Measurements from ENCODE around the gene NIPAL4. TPM values are rescaled to one million over a fixed set of nuclear protein-coding genes. Genes with fewer than 3 reads are reported as not detected.

The NIPAL4 gene
- total RNA-seq, 4 donors from 2014 or later, result 13.2 to 33.7 (median 17.8) TPM

DNA sequence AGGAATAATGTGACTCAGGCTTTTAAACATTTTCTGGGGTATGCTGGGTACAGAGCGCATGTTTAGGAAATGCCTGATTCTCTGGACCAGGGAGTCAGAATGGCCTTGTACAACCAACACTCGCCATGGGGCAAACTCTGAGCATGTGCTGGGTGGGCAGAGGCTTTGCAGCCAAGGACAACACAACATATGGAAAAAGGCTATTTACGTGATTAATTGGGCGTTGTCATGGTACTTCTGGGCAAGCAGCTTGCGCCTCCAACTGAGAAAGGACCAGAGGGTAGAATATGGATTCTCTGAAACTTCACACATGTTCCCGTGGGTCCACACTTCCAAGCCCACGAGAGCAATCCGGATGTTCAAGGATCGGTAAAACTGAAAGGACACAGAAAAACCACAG, 49.1 kb downstream of the NIPAL4 start:
- no peaks in the 10 kb centered on the region for H3K27me3 ChIP-seq
- peaks cover 23 to 52% (median 25%) of the 10 kb centered on the region in 3 donors for H3K4me1 ChIP-seq
- no peak for DNase-seq
- TF ChIP-seq, protein P1, sequence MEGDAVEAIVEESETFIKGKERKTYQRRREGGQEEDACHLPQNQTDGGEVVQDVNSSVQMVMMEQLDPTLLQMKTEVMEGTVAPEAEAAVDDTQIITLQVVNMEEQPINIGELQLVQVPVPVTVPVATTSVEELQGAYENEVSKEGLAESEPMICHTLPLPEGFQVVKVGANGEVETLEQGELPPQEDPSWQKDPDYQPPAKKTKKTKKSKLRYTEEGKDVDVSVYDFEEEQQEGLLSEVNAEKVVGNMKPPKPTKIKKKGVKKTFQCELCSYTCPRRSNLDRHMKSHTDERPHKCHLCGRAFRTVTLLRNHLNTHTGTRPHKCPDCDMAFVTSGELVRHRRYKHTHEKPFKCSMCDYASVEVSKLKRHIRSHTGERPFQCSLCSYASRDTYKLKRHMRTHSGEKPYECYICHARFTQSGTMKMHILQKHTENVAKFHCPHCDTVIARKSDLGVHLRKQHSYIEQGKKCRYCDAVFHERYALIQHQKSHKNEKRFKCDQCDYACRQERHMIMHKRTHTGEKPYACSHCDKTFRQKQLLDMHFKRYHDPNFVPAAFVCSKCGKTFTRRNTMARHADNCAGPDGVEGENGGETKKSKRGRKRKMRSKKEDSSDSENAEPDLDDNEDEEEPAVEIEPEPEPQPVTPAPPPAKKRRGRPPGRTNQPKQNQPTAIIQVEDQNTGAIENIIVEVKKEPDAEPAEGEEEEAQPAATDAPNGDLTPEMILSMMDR (IDR thresholded peaks at IDR 0.05), result no peak
- TF ChIP-seq POLR2A (IDR thresholded peaks at IDR 0.05), result no peak
- H3K36me3 ChIP-seq, result peaks cover 0 to 5% (median 3%) of the 10 kb centered on the region in 3 donors
- H3K9me3 ChIP-seq, result no peaks in the 10 kb centered on the region
- intact Hi-C loops (cut with DNase I), result no loop called here
- 91 to 93% methylated on average over 7 to 9 of the region's 9 CpGs for WGBS, 2 donors
- H3K4me3 ChIP-seq, result no peak overlapping the region
- H3K27ac ChIP-seq, result peak overlapping the region in 3 of 4 donors; percentile 0 to 34 (median 8)

DNA sequence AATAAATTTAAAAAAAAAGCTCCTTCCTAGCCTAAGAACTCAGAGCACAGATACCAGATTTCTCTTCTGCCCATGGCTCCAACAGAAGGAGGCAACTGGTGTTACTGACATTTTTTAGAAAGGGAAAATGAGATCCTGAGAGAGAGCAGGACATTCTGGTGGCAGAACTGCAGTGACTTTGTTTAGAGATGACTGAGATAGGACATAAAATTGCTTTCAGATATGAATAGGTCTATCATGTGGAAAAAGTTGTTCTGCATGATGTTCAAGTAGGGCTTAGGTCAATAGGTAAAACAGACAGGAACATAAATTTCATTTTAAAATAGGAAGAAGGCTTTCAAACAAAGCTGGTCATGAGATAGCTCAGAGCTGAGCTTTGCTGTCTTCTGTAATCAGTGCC, 49.6 kb downstream of the NIPAL4 start:
- H3K9me3 ChIP-seq, result no peaks in the 10 kb centered on the region
- no peak for DNase-seq
- no peak overlapping the region for H3K4me3 ChIP-seq
- H3K27ac ChIP-seq, result peak overlapping the region in 2 of 4 donors; percentile 0 to 83
- TF ChIP-seq, protein P1 (IDR thresholded peaks at IDR 0.05), result no peak
- no peak for TF ChIP-seq POLR2A (IDR thresholded peaks at IDR 0.05)
- H3K4me1 ChIP-seq, result peaks cover 23 to 52% (median 25%) of the 10 kb centered on the region in 3 donors
- H3K36me3 ChIP-seq, result peaks cover 0 to 3% (median under 1%) of the 10 kb centered on the region in 3 donors
- no peaks in the 10 kb centered on the region for H3K27me3 ChIP-seq
- intact Hi-C loops (cut with DNase I), result no loop called here

DNA sequence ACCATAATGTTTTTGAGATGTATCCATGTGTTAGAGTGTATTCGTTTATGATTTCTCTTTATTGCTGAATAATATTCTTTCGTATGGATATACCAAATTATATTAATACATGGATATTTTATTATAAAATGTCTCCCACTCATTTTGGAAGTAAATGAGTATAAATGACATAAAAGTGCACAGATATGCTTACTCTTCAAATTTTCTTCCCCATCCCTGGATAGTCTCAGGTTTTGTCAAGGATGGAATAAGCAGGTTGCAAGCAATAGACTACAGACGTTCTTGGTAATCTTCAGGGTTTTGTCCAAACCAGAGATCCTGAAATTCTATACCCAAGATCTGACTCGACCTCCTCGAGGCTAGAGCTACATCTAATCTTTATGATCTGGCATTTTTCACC, 50.7 kb downstream of the NIPAL4 start:
- H3K9me3 ChIP-seq, result no peaks in the 10 kb centered on the region
- H3K36me3 ChIP-seq, result peaks cover 0 to 3% (median 0%) of the 10 kb centered on the region in 3 donors
- TF ChIP-seq, protein P1 (IDR thresholded peaks at IDR 0.05), result no peak
- TF ChIP-seq POLR2A (IDR thresholded peaks at IDR 0.05), result no peak
- intact Hi-C loops (cut with DNase I), result no loop called here
- no peaks in the 10 kb centered on the region for H3K27me3 ChIP-seq
- peak overlapping the region; percentile 55 to 87 (median 84) for H3K27ac ChIP-seq
- H3K4me1 ChIP-seq, result peaks cover 23 to 58% (median 25%) of the 10 kb centered on the region in 3 donors
- no peak for DNase-seq
- WGBS, 2 donors, result 72 to 74% methylated on average over 5 of the region's 5 CpGs
- H3K4me3 ChIP-seq, result no peak overlapping the region

DNA sequence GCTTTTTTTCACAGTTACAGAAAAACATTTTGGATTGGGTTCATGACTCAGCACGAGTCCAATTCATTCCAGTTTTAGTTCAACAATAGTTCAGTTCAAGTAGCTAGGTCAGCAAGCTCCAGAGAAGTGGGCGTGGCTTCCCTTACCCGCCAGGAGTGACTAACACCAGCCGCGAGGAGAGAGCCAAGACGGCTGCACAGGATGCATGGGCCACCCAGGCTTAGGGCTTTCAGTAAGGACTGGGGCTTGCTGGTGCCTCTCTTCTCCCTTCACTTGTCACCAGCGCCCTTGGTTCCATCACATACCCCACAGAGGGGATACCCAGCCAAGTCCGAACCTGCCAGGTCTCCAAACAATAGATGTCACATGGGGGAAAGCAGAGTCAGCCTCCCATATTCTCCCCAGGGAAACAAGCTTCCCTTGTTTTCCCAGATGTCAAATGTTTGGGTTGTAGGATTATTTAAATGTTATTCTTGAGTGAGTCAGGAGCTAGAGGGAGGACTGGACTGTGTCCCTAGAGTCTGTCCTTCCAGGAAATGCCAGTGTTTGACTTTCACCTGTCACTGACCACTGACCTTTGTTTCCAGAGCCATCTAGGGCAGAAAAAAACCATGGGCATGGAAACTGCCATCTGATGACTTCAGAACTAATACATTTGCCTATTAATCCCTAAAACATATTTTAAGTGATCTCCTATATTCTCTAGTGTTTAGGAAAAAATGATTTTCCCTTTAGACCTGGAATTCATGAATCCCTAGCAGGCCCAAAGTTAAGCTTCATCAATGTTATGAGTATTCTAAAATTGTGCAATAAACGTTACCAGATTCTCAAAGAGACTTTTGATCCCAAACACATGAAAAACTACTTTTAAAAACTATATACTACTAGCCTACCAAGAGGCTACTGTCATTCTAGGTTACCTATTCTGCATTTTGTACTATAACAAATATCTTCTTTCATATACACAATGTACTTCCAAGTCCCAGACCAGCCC, 51.9 kb downstream of the NIPAL4 start:
- intact Hi-C loops (cut with DNase I), result no loop called here
- 9 to 25% methylated on average over 2 to 9 of the region's 9 CpGs for whole genome bisulfite sequencing, 2 donors
- H3K27me3 ChIP-seq, result no peaks in the 10 kb centered on the region
- peaks cover 30 to 67% (median 33%) of the 10 kb centered on the region in 3 donors for H3K4me1 ChIP-seq
- peaks cover 0 to 3% (median 0%) of the 10 kb centered on the region in 3 donors for H3K36me3 ChIP-seq
- peak overlapping the region; percentile 55 to 87 (median 84) for H3K27ac ChIP-seq
- DNase-seq, result peak; percentile 25
- no peak overlapping the region for H3K4me3 ChIP-seq
- no peaks in the 10 kb centered on the region for H3K9me3 ChIP-seq
- no peak for TF ChIP-seq POLR2A (IDR thresholded peaks at IDR 0.05)
- TF ChIP-seq, protein P1 (IDR thresholded peaks at IDR 0.05), result no peak

DNA sequence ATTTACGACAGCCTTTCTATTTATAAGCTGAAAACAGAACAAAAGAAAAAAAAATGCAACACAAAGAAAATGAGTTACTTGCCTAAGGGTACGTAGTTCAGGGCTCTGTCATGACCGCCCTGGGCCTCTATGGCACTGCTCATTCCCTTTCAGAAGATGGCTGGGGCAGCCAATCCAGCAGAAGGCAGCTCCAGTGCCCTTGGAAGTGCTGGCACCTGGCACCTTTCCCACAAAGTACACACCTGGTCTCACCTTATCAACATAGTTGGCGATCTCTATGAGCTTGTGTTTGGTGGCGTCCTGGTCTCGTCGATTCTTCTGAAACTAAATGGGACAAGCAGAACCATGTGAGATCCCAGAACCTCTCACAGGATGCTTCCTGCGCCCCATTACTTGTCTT, 53.2 kb downstream of the NIPAL4 start:
- H3K27ac ChIP-seq, result peak overlapping the region in 3 of 4 donors; percentile 11 to 85 (median 83)
- peaks cover 23 to 60% (median 24%) of the 10 kb centered on the region in 3 donors for H3K4me1 ChIP-seq
- intact Hi-C loops (cut with DNase I), result no loop called here
- TF ChIP-seq, protein P1 (IDR thresholded peaks at IDR 0.05), result no peak
- TF ChIP-seq POLR2A (IDR thresholded peaks at IDR 0.05), result no peak
- no peaks in the 10 kb centered on the region for H3K27me3 ChIP-seq
- 90 to 92% methylated on average over 8 of the region's 8 CpGs for WGBS, 2 donors
- no peak overlapping the region for H3K4me3 ChIP-seq
- DNase-seq, result no peak
- H3K36me3 ChIP-seq, result peaks cover 0 to 10% (median 0%) of the 10 kb centered on the region in 3 donors
- H3K9me3 ChIP-seq, result no peaks in the 10 kb centered on the region
